NT2/D1 (cell line): ENCODE results near the gene POU6F2.

Source experiments
- YY1 ChIP-seq: IDR thresholded peaks from 2 replicates; pipeline ENCODE4 v1.6.1; 2011; ENCODE audit not compliant: insufficient read length, insufficient read depth
- ZNF274 ChIP-seq: IDR thresholded peaks from 2 replicates; pipeline ENCODE4 v1.6.1; 2011; ENCODE audit warnings: mild to moderate bottlenecking, low read depth, low read length

DNA sequence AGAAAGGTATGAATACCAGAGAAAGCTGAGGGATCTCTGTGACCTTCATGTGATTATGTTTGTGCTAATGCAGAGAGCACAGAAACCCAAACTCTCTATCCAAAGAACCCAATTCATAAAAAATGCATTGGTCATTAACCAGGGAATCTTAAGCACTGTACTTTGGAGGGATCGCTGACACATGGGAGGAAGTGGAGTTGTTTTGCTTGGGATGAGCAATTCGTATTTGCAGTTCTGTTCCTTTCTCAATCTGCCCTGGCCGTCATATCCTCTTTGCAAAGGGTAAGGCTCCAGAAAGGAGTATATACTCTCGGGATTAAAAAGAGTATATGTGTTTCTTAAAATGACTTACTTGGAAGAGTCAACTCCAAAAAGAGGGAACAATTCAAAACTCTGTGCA lies 221.3 kb downstream of the POU6F2 start:
- TF ChIP-seq YY1 (no peak), ZNF274 (no peak)
